ENCODE measurements around the gene MAP3K7CL.

The MAP3K7CL gene

DNA sequence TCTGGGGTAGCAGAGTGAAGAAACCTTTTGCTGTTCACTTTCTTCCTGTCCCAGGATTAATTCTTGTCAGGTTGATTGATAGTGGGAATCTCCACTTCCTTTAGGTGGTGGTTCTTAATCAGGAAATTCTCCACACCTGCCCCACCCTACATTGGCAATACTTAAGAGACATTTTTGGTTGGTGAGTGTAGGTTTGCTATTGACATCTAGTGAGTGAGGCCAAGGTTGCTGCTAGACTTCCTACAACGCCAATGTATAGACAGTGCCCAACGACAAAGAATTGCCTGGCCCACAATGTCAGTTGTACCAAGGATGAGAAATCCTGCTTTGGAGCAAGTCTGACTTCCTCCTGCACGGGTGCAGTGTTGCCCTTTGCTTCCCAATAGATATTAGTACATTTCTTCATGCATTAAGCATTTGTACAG lies 38.5 kb downstream of the MAP3K7CL start:
- no peak for DNase-seq (ENCODE audit: low read depth)

- DNase-seq (ENCODE audit: low read depth): no peak
These were observed 40.5 kb downstream of the MAP3K7CL start for GRCh38 chr21:29170944-29171343.

DNA sequence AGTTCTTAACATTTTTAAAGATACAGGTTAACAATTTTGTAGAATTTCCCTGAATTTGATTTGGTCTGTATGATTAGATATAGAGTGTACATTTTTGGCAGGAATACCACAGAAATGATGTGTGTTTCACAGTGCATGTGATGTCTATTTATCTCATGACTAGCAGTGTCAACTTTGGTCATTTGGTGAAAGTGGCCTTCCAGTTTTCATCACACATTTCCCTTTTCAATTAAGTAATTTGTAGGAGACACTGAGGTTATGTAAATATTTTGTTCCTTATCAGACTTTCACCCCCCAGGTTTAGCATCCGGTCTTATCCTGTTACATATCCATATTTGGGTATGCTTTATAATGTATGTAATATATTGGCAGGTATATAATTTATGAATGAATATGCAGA lies 41.8 kb downstream of the MAP3K7CL start:
- DNase-seq (ENCODE audit: low read depth): no peak

DNA sequence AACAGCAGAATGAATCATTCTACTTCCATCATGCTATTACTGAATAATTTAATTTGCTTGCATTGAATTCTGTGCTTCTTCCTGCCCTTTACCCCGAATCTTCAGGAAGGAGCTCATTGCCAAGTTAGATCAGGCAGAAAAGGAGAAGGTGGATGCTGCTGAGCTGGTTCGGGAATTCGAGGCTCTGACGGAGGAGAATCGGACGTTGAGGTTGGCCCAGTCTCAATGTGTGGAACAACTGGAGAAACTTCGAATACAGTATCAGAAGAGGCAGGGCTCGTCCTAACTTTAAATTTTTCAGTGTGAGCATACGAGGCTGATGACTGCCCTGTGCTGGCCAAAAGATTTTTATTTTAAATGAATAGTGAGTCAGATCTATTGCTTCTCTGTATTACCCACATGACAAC lies 44.2 kb downstream of the MAP3K7CL start:
- no peak for DNase-seq (ENCODE audit: low read depth)

- peak; percentile 81 for DNase-seq (ENCODE audit: low read depth)
These were observed 45.1 kb downstream of the MAP3K7CL start for GRCh38 chr21:29175408-29176134.

GRCh38 chr21:29176471-29177120 lies 46.2 kb downstream of the MAP3K7CL start:
- no peak for DNase-seq (ENCODE audit: low read depth)

- DNase-seq (ENCODE audit: low read depth): no peak
These were observed 47.4 kb downstream of the MAP3K7CL start for GRCh38 chr21:29177800-29178199.

- DNase-seq (ENCODE audit: low read depth): no peak
These were observed 48.5 kb downstream of the MAP3K7CL start for GRCh38 chr21:29178926-29179325.

GRCh38 chr21:29179503-29179902 lies 49.1 kb downstream of the MAP3K7CL start:
- DNase-seq (ENCODE audit: low read depth): no peak

DNA sequence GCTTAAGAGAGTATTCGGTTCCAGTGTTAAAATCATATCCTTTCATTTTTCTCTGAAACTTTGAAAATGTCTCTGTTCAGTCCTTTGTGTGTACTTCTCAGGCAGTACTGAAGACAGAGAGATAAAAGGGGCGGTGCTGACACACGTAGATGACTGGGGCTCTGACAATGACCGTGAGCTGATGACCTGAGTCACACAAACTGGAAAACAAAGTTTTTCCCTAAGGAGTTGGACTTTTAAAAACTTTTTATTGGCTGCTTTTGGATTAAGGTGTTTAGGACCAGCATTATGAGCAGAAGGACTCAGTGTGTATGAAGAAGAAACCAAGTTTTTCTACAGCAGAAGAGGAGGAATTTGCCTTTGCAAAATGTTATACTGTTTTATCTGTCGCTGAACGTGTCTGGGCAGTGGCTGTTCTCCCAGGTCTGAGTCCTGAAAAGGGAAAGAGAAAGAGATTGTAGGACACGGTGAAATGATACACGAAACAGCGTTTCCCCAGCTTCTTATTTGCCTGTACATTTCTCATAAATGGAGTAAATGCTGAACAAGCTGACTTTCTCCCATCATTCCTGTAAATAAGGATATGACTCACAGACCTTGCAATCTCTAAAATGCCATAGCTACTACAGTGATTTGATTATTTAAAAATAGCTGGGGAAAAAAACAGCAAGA lies 51.5 kb downstream of the MAP3K7CL start:
- peak; percentile 76 for DNase-seq (ENCODE audit: low read depth)

- DNase-seq (ENCODE audit: low read depth): no peak
These were observed 52.2 kb downstream of the MAP3K7CL start for GRCh38 chr21:29182691-29183092.

GRCh38 chr21:29184037-29184436 lies 53.6 kb downstream of the MAP3K7CL start:
- DNase-seq (ENCODE audit: low read depth): no peak

- DNase-seq (ENCODE audit: low read depth): no peak
These were observed 54.7 kb downstream of the MAP3K7CL start for GRCh38 chr21:29185172-29185571.

DNA sequence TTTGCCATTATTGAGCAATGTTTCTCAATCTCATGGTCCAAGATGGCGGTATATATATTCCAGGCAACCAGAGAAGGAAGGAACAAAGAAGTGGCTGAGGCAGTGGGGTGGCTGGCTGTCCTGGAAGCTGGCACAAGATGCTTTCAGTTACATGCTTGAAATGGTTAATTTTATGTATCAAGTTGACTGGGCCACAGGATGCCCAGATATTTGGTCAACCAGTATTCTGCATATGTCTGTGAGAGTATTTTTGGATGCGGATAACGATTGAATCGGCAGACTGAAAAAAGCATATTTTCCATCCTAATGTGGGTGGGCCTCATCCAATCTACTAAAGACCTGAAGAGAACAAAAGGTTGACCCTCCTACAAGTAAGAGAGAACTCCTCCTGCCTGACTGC lies 55.2 kb downstream of the MAP3K7CL start:
- no peak for DNase-seq (ENCODE audit: low read depth)

DNA sequence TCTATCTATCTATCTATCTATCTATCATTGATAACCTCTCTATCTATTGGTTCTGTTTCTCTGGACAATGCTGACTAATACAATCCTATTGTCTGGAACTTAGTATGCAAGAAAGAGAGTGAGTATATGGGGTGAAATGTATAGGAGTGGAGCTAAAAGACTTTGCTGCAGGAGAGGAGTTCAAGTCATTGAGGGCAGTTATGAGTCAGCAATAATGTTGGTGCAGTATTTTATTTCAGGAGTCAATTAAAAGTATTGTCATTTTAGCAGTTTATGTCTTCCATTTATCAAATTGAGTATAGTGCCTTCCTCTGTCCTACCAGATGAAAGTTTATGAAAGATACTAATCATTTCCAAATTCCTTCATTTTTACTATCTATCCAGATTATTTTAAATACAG lies 55.8 kb downstream of the MAP3K7CL start:
- no peak for DNase-seq (ENCODE audit: low read depth)

DNA sequence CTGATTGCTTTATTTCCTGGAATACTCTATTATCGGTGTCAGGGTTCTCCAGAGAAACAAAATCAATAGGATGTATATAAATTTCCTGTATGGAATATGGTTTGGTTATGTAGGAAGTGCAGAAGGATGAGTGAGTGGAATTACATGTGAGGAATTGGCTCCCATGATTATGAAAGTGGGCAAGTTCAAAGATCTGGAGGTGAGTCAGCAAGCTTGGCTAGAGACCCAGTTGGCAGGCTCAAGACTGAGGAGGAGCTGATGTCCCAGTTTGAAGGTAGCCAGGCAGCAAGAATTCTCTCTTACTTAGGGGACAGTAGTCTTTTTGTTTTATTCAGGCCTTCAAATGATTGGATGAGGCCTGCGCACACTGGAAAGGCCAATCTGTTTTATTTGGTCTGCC lies 57.5 kb downstream of the MAP3K7CL start:
- DNase-seq (ENCODE audit: low read depth): peak; percentile 83

GRCh38 chr21:29189353-29189752 lies 58.9 kb downstream of the MAP3K7CL start:
- DNase-seq (ENCODE audit: low read depth): no peak

GRCh38 chr21:29190923-29191331 lies 60.5 kb downstream of the MAP3K7CL start:
- peak; percentile 73 for DNase-seq (ENCODE audit: low read depth)

DNA sequence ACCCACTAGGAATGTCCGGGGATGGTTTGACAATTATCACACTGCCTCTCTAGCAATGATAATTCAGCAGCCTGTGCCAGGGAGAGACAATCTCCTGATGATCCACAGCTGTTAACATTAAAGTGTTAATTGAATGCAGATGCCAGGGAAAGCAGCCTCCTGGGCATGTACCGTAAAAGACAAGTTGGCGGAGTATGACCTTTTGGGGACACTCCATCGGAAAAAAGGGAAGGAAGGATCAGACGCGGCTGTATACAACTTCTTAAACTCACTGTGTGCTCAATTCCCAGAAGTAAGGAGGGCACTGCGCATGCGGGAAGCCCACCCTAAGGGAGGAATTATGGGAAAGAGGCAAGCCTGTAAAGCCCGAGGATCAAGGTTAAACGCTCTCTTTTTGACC lies 62.6 kb downstream of the MAP3K7CL start:
- no peak for DNase-seq (ENCODE audit: low read depth)

DNA sequence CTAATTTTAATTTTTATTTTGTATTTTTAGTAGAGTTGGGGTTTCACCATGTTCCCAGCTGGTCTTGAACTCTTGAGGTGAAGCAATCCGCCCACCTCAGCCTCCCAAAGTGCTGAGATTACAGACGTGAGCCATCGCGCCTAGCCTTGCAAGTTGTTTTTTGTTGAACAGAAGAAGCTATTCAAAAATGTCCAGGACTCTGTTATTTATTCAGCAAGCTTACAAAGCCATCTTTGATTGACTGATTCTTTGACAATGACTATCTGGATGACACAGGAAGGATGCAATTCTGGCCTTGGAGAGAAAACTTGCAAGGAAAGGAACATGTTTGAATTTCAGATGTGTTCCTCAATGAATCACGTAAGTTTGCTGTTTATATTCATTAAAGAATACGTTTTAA lies 63.5 kb downstream of the MAP3K7CL start:
- DNase-seq (ENCODE audit: low read depth): no peak

- DNase-seq (ENCODE audit: low read depth): no peak
These were observed 63.9 kb downstream of the MAP3K7CL start for GRCh38 chr21:29194342-29194741.

DNA sequence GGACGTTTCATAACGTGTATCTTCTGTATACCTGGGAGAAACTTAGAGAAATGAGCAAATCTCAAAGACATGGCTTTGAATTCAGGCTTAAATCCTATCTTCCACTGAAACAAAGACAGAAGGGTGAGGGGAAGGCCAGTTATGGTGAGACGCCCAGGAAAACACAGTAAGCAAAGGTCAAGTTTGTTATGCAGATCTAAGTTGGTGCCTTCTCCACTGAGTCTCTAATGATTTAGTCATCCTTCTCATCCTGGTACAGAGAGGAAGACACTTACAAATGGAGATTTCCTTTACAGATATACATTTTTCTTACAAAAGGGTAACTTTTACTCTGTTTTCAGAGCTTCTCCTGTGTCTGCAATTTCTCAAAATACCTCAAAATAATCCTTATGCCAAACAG lies 64.4 kb downstream of the MAP3K7CL start:
- DNase-seq (ENCODE audit: low read depth): no peak

DNA sequence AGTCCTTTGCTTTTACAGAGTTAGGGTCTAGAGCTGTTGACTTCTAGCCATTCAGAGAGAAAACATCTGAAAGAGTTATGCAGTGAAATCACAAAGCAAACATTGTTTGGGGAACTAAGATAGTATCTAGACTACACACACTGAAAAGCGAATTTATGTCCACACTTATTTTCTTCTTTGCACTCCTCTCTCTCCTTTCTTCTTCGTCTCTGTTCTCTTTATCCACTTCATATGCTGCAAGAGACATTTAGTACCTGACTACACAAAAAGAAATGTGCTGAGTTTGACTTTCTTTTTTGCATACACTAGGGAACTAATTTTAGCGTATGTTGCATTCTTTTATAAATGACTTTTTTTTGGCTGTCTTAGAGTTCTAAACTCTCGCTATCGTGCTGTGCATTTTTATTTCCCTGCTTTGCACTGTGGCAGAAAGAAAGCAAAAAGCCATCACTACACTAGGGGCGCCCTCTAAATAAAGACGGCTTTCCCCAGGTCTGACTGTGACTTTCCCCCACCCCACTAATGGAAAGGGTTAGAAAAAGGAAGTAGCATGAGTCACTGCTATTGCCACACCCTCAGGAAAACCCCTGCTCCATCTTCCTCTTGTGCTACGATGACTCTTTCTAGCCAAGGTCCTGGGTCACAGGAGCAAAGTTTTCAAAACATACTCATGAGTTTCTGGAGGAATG lies 65.7 kb downstream of the MAP3K7CL start:
- peak; percentile 85 for DNase-seq (ENCODE audit: low read depth)

All from fibroblast of the conjunctiva (primary cell).